Hippocampal formation (tissue), 2 donors: ENCODE measurements around the gene SLC25A21.
"Not testable (repeated sequence)": the region's sequence is repeated elsewhere in the genome, so short reads cannot be mapped to it uniquely, and the experiment has no call there.

Experiments used
- DNase-seq, 2 donors: peaks; one replicate each; lab custom pipeline; 2025; lab: John Stamatoyannopoulos, UW

Gene SLC25A21

GRCh38 chr14:36823651-36824050 is 348.8 kb downstream of the SLC25A21 start:
- no peak for DNase-seq

GRCh38 chr14:36822685-36823084 is 349.7 kb downstream of the SLC25A21 start:
- no peak for DNase-seq

- no peak for DNase-seq
These were observed 351.5 kb downstream of the SLC25A21 start for GRCh38 chr14:36820901-36821300.

GRCh38 chr14:36820111-36820709 is 352.2 kb downstream of the SLC25A21 start:
- no peak for DNase-seq

GRCh38 chr14:36818794-36819384 is 353.5 kb downstream of the SLC25A21 start:
- DNase-seq = no peak

- DNase-seq = no peak
These were observed 354.2 kb downstream of the SLC25A21 start for GRCh38 chr14:36818246-36818645.

GRCh38 chr14:36817071-36817930 is 355.1 kb downstream of the SLC25A21 start:
- DNase-seq = no peak

- DNase-seq = no peak
These were observed 355.9 kb downstream of the SLC25A21 start for GRCh38 chr14:36816481-36816880.

- DNase-seq = not testable (repeated sequence)
These were observed 357.6 kb downstream of the SLC25A21 start for GRCh38 chr14:36814783-36815182.

GRCh38 chr14:36810209-36810608 is 362.2 kb downstream of the SLC25A21 start:
- DNase-seq = no peak

- DNase-seq = no peak
These were observed 364.7 kb downstream of the SLC25A21 start for GRCh38 chr14:36807727-36808126.

GRCh38 chr14:36805131-36805559 is 367.3 kb downstream of the SLC25A21 start:
- DNase-seq = no peak

- no peak for DNase-seq
These were observed 374.8 kb downstream of the SLC25A21 start for GRCh38 chr14:36797634-36798033.

- no peak for DNase-seq
These were observed 381.0 kb downstream of the SLC25A21 start for GRCh38 chr14:36791402-36791801.

- no peak for DNase-seq
These were observed 386.9 kb downstream of the SLC25A21 start for GRCh38 chr14:36785511-36785910.

- DNase-seq = no peak
These were observed 387.9 kb downstream of the SLC25A21 start for GRCh38 chr14:36784541-36784940.

- no peak for DNase-seq
These were observed 390.5 kb downstream of the SLC25A21 start for GRCh38 chr14:36781897-36782296.

GRCh38 chr14:36773558-36773957 is 398.8 kb downstream of the SLC25A21 start:
- DNase-seq = no peak

- no peak for DNase-seq
These were observed 399.3 kb downstream of the SLC25A21 start for GRCh38 chr14:36773136-36773540.

GRCh38 chr14:36771028-36771640 is 401.3 kb downstream of the SLC25A21 start:
- no peak for DNase-seq

- DNase-seq = no peak
These were observed 403.6 kb downstream of the SLC25A21 start for GRCh38 chr14:36768638-36769337.
